ENCODE results near the gene WDR90. TPM values are rescaled to one million over a fixed set of nuclear protein-coding genes. Genes with fewer than 3 reads are reported as not detected.

The WDR90 gene
- total RNA-seq, 1 experiment from 2014 or later, result 57.8 TPM

- no peaks in the 10 kb centered on the region for H3K36me3 ChIP-seq (ENCODE audit: control insufficient read depth, insufficient read depth, low read length)
- no peak within 1 kb of the TSS for H3K4me3 ChIP-seq (ENCODE audit: low read depth, low read length)
- Mint-ChIP-seq H3K27me3 (ENCODE audit: insufficient read depth, unreplicated experiment) (no peaks in the 10 kb centered on the region), H3K4me3 (ENCODE audit: unreplicated experiment) (no peak within 1 kb of the TSS), H3K9me3 (ENCODE audit: unreplicated experiment) (no peaks in the 10 kb centered on the region), H3K4me1 (ENCODE audit: low read depth, unreplicated experiment) (no peaks in the 10 kb centered on the region), H3K27ac (ENCODE audit: unreplicated experiment) (no peak within 1 kb of the TSS), H3K36me3 (ENCODE audit: insufficient read depth, unreplicated experiment) (peaks cover 27% of the 10 kb centered on the region)
- no TSS peak for BruUV-seq (replicated peaks)
- H3K27me3 ChIP-seq (replicated peaks; ENCODE audit: control insufficient read depth, insufficient read depth, low read length), result no peaks in the 10 kb centered on the region
- no peak for DNase-seq
- intact Hi-C loops (cut with micrococcal nuclease; ENCODE audit: unreplicated experiment), result no loop called here
- H3K4me1 ChIP-seq, result peaks cover 6% of the 10 kb centered on the region; the same call in 1 of the 2 replicates
- POLR2A ChIA-PET, result no interaction called here
- H3K9me3 ChIP-seq, result no peaks in the 10 kb centered on the region
- TF ChIP-seq CTCF (IDR thresholded peaks at IDR 0.05; ENCODE audit: insufficient read depth in 1 of 2, low read depth in 1 of 2, low read length in 1 of 2, severe bottlenecking in 1 of 2, unreplicated experiment in 1 of 2), result no peak
- CTCF ChIA-PET, result interaction anchor here (0.5 kb wide), 1 partner anchor 37 kb away, joined by 5 read pairs; no protein-coding TSS in a partner anchor
Measured at GRCh38 chr16:630815-631405, 18.3 kb upstream of the WDR90 start, which contains the start of gene WFIKKN1. TSS of gene WFIKKN1 (plus strand) at chr16:630985. CDS start at chr16:631254, 269 bp downstream.

- no peak for DNase-seq
- no TSS peak for BruUV-seq (replicated peaks)
- H3K4me1 Mint-ChIP-seq (ENCODE audit: low read depth, unreplicated experiment), result no peaks in the 10 kb centered on the region
- no peaks in the 10 kb centered on the region for H3K9me3 Mint-ChIP-seq (ENCODE audit: unreplicated experiment)
- H3K4me3 Mint-ChIP-seq (ENCODE audit: unreplicated experiment), result no peak overlapping the region
- intact Hi-C loops (cut with micrococcal nuclease; ENCODE audit: unreplicated experiment), result no loop called here
- peaks cover 36% of the 10 kb centered on the region for H3K36me3 Mint-ChIP-seq (ENCODE audit: insufficient read depth, unreplicated experiment)
- no peak for TF ChIP-seq CTCF (IDR thresholded peaks at IDR 0.05; ENCODE audit: insufficient read depth in 1 of 2, low read depth in 1 of 2, low read length in 1 of 2, severe bottlenecking in 1 of 2, unreplicated experiment in 1 of 2)
- ChIA-PET CTCF (no interaction called here), POLR2A (no interaction called here)
- no peak overlapping the region for H3K27ac Mint-ChIP-seq (ENCODE audit: unreplicated experiment)
- no peaks in the 10 kb centered on the region for H3K27me3 Mint-ChIP-seq (ENCODE audit: insufficient read depth, unreplicated experiment)
- Histone ChIP-seq H3K4me1 (peaks cover 6% of the 10 kb centered on the region; the same call in 1 of the 2 replicates), H3K4me3 (ENCODE audit: low read depth, low read length) (no peak overlapping the region), H3K9me3 (no peaks in the 10 kb centered on the region), H3K36me3 (ENCODE audit: control insufficient read depth, insufficient read depth, low read length) (no peaks in the 10 kb centered on the region), H3K27me3 (replicated peaks; ENCODE audit: control insufficient read depth, insufficient read depth, low read length) (no peaks in the 10 kb centered on the region)
Measured at GRCh38 chr16:631808-632358, 17.3 kb upstream of the WDR90 start.

GRCh38 chr16:632486-633335 is 16.5 kb upstream of the WDR90 start:
- Mint-ChIP-seq H3K27ac (ENCODE audit: unreplicated experiment) (no peak overlapping the region), H3K4me1 (ENCODE audit: low read depth, unreplicated experiment) (no peaks in the 10 kb centered on the region), H3K4me3 (ENCODE audit: unreplicated experiment) (no peak overlapping the region), H3K9me3 (ENCODE audit: unreplicated experiment) (no peaks in the 10 kb centered on the region), H3K36me3 (ENCODE audit: insufficient read depth, unreplicated experiment) (peaks cover 32% of the 10 kb centered on the region), H3K27me3 (ENCODE audit: insufficient read depth, unreplicated experiment) (no peaks in the 10 kb centered on the region)
- no peaks in the 10 kb centered on the region for H3K27me3 ChIP-seq (replicated peaks; ENCODE audit: control insufficient read depth, insufficient read depth, low read length)
- H3K4me1 ChIP-seq, result peaks cover 10% of the 10 kb centered on the region
- DNase-seq, result no peak
- TF ChIP-seq CTCF (IDR thresholded peaks at IDR 0.05; ENCODE audit: insufficient read depth in 1 of 2, low read depth in 1 of 2, low read length in 1 of 2, severe bottlenecking in 1 of 2, unreplicated experiment in 1 of 2), result no peak
- no TSS peak for BruUV-seq (replicated peaks)
- POLR2A ChIA-PET, result interaction anchor here (0.5 kb wide), 1 partner anchor 75 kb away, joined by 3 read pairs; no protein-coding TSS in a partner anchor
- no peaks in the 10 kb centered on the region for H3K36me3 ChIP-seq (ENCODE audit: control insufficient read depth, insufficient read depth, low read length)
- CTCF ChIA-PET, result no interaction called here
- H3K4me3 ChIP-seq (ENCODE audit: low read depth, low read length), result no peak overlapping the region
- intact Hi-C loops (cut with micrococcal nuclease; ENCODE audit: unreplicated experiment), result no loop called here
- no peaks in the 10 kb centered on the region for H3K9me3 ChIP-seq

Measured in Caco-2 (cell line).